Hepatic stellate cell (primary cell): ENCODE measurements around the gene TDRD1.

Source experiments
- DNase-seq: peaks from one replicate; pipeline ENCODE4 v3.0.0; 2011; ENCODE audit warnings: low spot score

Gene TDRD1

DNA sequence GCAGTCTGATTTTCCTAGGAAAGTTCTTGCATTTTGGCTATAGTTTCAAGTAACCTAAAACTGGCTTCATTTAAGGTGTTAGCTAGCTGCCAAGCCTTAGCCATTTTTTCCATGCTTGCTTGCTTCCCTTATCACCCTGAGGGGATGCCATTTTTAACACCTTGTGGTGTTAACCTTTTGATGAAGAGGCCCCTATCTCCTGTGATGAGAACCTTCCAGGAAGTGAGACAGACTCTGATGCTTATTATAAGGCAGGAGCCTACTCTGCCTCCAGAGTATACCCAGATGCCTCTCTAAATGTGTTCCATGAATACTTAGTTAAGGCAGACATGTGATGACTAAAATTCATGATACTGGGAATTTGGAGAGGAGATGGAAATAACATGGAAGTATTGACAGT, 55.0 kb downstream of the TDRD1 start:
- DNase-seq: no peak

GRCh38 chr10:114239117-114239993, 60.2 kb downstream of the TDRD1 start, which contains the start of gene VWA2:
Gene VWA2 (plus strand): TSS chr10:114239254. CDS start chr10:114248714, 9,460 bp downstream.
- no peak for DNase-seq

- no peak for DNase-seq
Measured at GRCh38 chr10:114239994-114240345, 60.8 kb downstream of the TDRD1 start.

DNA sequence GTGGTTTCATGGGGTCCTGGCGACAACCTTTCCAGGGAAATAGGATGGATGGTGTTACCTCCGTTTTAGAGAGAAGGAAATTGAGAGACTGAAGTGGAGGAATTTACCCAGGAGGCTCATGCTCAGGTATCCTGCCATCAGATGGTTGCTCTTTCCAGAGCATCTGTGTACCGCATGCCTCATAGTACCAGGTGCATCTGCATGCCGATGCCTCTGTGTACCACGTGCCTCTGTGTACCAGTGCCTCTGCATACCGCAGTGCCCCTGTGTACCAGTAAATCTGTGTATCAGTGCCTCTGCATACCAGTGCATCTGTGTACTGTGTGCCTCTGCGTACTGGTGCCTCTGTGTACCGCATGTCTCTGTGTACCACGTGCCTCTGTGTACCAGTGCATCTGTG, 63.1 kb downstream of the TDRD1 start:
- no peak for DNase-seq

- no peak for DNase-seq
Measured at GRCh38 chr10:114243661-114244060, 64.5 kb downstream of the TDRD1 start.

DNA sequence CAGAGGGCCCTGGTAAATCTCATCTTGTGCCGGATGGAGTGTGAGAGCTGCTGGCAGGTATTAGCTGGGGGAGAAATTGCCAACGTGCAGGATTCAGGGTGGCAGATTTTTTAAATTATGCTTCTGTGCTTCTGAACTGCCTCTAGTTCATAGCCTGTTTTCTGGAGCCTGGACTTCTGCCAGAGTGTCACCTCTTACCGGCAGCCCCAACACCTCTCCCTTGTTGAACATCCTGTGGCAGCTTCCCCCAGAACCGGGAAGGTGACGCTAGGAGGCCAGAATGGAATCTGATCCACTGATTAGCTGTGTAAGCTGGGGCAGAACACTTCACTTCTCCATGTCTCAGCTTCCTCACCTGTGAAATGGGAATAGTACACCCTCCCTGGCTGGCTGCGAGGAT, 65.0 kb downstream of the TDRD1 start:
- no peak for DNase-seq

- no peak for DNase-seq
Measured at GRCh38 chr10:114245121-114245791, 66.1 kb downstream of the TDRD1 start.

DNA sequence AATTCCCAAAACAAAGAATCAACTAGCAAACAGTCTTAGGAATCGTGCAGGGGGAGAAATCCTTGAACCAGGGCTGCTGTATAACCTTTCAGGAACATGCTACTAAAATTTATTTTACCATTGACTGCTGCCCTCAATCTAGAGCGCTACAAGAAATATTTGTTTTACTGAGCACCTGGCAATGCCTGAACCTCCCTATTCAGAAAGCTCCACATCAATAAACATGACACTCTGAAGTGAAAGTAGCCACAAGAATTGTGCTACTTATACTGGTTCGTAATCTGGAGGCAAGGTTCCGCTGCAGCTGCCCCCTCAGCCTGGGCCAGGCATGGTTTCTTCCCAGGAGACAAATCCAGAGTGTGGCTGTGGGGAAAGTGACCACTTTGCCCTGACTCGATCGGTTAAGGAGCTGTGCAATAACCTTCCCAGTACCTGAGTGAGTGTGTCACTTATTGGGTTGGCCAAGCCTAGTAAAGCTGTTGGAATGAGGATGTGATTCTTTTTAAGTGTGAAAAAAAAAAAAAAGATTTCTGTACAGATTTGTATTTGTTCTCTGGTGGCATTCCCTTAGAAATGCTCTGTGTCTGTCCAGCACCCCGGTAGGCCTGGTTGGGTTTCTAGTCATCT, 67.6 kb downstream of the TDRD1 start:
- no peak for DNase-seq

- DNase-seq: no peak
Measured at GRCh38 chr10:114250236-114250635, 71.1 kb downstream of the TDRD1 start.

- DNase-seq: no peak
Measured at GRCh38 chr10:114250716-114251115, 71.6 kb downstream of the TDRD1 start.

- DNase-seq: no peak
Measured at GRCh38 chr10:114252092-114252491, 72.9 kb downstream of the TDRD1 start.

GRCh38 chr10:114252883-114253282, 73.7 kb downstream of the TDRD1 start:
- no peak for DNase-seq

- DNase-seq: no peak
Measured at GRCh38 chr10:114255227-114255626, 76.1 kb downstream of the TDRD1 start.

DNA sequence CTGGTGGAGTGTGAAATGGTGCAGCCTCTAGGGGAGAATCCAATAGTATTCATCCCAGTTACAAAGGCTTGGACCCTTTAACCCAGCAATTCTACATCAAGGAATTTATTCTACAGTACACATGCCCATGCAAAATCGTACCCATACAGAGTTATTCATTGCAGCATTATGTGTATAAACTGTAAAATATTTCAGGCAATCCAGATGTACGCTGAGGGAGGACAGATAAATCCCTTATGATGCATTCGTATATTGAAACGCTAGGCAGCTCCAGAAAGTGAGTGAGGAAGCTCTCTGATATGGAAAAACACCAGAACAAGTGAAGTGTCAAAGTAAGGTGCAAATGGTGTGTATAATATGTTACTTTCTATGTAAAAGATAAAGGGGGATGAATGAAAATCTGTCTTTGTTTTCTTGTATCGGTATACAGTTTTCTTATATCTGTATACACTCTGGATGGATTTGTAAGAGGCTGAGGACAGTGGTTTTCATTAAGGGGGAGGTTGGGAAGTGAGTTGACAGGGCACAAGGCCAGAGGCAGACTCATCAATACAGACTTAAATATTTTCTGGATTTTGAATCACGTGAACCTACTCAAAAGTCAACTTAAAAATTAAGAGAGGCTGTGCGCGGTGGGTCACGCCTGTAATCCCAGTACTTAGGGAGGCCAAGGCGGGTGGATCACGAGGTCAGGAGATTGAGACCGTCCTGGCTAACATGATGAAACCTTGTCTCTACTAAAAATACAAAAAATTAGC, 77.0 kb downstream of the TDRD1 start:
- DNase-seq: no peak

GRCh38 chr10:114256822-114257221, 77.7 kb downstream of the TDRD1 start:
- no peak for DNase-seq

DNA sequence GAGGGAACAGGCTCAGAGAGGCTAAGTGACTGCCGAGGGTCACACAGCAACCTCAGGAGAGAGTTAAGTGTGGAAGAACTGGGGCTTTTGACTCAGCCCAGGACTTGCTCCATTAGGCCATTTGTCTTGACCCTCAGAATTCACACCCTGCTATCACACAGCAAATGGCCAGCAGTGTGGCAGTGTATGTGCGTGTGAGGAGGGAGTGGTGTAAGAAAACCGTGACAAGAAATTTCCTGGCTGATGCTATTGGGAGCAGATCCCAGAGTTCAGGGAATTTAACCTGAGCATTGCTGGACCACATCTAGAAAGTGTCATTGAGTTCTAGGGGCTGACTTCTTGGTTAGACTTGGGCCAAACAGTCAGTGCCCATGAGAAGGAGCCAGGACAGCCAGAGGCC, 78.3 kb downstream of the TDRD1 start:
- DNase-seq: no peak

GRCh38 chr10:114258274-114258840, 79.2 kb downstream of the TDRD1 start:
- DNase-seq: no peak

DNA sequence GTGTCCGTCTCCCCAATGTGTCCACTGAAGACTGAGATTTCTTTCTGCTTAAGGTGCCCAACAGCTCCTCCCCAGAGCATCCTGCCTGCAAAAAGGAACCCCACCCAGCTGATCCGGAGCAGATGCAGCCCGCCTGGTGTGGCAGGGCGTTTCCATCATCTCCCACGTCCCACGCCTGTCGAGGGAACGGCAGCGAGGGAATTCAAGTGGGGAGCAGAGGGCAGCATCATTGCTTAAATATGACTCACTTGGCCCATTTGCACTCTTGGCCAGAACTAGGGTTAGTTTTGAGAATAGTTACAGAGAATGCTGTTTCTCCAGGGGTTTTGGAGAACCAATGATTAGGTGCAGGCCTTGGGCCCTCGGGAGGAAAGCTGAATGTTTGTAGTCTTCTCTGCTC, 80.7 kb downstream of the TDRD1 start:
- DNase-seq: no peak

GRCh38 chr10:114260366-114260765, 81.2 kb downstream of the TDRD1 start:
- DNase-seq: no peak

GRCh38 chr10:114261076-114261475, 81.9 kb downstream of the TDRD1 start:
- peak; percentile 33 for DNase-seq

DNA sequence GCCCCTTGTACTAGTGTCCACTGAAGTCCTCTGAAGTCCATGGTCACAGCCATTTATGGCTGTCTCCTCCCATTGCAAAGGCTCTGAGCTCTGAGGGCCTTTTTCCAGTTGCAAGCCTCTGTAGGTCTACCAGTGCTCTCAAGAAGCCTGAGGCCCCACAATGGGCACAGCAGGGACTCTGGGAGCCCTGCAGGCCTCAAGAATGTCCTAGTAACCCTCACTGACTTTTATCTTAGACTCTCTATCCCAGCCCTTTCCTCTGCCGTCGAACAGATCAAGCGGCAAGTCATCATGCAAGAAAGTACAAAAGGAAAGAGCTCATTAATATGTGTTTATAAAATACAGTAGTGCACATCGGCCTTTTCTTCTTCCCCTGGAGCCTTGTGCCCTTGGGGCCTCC, 83.3 kb downstream of the TDRD1 start:
- DNase-seq: no peak
